NB4 (cell line): ENCODE results near the gene RRBP1.

Experiments used
- CTCF ChIP-seq: IDR thresholded peaks from one replicate; pipeline ENCODE4 v1.5.1; 2012; ENCODE audit warnings: low read depth, low read length
- POLR2A ChIP-seq: IDR thresholded peaks from 2 replicates; pipeline ENCODE4 v1.6.1; 2011; ENCODE audit warnings: mild to moderate bottlenecking; ENCODE audit not compliant: insufficient read length; ENCODE audit errors: extremely low read depth
- TF ChIP-seq, protein P1 (sequence below): IDR thresholded peaks from 2 replicates; pipeline ENCODE4 v1.6.1; 2011; ENCODE audit warnings: low read depth, low read length

DNA sequence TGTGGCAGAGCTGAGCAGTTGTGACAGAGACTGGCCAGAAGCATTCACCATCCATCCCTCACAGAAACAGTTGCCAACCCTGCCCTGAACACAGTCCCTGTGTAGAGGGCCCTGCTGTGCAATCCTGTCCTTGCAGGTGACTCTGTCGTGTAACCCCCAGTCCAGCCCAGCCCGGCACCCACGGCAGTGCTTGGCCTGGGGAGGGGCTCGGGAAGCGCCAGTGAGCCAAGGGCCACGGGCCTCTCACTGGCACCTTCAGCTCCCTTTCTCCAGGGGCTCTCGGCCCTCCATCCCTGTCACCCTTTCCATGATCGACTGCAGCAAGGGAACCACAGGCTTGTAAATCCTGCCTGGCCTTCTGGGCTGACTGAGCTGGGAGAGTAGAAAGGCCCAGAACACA lies 53.0 kb downstream of the RRBP1 start:
- no peak for TF ChIP-seq POLR2A
- no peak for TF ChIP-seq CTCF
- TF ChIP-seq, protein P1, sequence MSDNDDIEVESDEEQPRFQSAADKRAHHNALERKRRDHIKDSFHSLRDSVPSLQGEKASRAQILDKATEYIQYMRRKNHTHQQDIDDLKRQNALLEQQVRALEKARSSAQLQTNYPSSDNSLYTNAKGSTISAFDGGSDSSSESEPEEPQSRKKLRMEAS = no peak
